HG02571 (cell line): Measurements from ENCODE around the gene MGAT4A.
"Not testable (repeated sequence)": the region's sequence is repeated elsewhere in the genome, so short reads cannot be mapped to it uniquely, and the experiment has no call there.

ENCODE experiments used
- ATAC-seq: cut with Tn5 transposase; IDR thresholded peaks from one replicate; pipeline ENCODE4 v1.9.1; 2021; ENCODE audit warnings: mild to moderate bottlenecking, moderate library complexity; ENCODE audit not compliant: unreplicated experiment

The MGAT4A gene

DNA sequence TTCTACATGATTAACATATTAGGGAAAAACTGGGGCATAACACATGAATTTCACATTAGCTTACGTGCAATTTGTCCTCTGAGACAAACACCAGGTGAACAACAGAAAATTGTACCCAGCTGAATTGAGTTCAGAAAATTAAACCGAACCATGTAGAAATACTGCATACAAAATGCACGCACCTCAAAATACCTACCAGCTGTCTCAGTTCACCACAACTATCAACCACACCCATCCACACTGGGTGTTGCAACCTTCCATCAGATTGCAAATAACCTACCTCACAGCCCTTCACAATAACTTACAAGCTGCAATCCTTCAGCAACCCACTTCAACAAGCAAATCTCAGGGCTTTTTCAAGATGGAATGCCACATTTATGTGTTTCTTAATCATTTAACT lies 66.6 kb downstream of the MGAT4A start:
- ATAC-seq = no peak

DNA sequence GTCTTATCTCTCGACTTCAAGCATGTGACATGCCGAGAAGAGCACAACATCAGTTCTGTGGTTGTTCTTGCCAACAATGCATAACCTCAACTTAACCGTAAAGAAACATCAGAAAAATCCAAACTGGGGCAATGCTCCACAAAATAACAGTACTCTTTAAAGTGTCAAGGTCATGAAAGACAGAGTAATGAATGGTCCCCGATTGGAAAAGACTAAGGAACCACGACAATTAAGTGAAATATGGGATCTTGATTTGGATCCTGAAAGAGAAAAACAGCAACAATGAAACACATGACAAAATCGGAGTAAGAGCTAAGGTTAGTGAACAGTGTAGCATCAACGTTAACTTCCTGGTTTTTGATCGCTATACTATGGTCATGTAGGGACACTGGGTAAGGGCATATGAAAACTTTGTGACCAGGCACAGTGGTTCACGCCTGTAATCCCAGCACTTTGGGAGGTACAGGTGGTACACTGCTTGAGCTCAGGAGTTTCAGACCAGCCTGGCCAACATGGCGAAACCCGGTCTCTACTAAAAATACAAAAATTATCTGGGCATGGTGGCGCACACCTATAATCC lies 67.3 kb downstream of the MGAT4A start:
- ATAC-seq = no peak

DNA sequence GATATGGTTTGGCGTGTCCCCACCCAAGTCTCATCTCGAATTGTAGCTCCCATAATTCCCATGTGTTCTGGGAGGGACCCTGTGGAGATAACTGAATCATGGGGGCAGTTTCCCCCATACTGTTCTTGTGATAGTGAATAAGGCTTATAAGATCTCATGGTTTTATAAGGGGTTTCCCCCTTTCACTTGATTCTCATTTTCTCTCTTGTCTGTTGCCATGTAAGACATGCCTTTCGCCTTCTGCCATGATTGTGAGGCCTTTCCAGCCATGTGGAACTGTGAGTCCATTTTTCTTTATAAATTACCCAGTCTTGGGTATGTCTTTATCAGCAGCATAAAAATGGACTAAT lies 71.5 kb downstream of the MGAT4A start:
- ATAC-seq = not testable (repeated sequence)

DNA sequence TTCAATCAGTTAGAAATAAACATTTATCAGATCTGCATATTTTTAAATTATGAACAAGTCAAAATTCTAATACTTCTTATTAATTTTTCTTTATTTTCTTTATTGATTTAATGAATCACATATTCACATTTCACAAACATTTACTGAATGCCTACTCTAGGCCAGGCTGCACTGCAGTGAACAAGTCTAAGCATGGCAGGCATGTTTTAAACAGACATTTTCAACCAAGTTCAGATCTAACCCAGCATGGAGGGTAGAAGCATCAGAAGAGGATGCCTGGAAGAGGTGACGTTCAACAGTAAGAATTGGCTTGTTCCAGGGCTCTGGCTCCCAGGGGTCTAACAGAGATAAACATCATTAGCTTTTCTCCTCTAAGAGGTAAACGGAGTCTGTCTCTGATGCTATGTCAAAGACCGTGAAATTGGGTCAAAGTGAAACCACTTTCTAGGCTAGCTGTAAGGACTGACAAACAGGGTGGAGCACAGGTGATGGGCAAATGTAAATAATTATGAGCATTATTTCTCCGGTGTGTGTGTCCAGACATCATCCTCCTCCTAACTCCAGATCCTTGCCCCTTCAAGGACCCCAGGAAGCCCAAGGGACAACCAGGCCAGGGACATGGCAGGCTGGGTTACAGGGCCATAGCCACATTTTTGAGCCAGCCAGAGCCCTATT lies 72.0 kb downstream of the MGAT4A start:
- no peak for ATAC-seq

DNA sequence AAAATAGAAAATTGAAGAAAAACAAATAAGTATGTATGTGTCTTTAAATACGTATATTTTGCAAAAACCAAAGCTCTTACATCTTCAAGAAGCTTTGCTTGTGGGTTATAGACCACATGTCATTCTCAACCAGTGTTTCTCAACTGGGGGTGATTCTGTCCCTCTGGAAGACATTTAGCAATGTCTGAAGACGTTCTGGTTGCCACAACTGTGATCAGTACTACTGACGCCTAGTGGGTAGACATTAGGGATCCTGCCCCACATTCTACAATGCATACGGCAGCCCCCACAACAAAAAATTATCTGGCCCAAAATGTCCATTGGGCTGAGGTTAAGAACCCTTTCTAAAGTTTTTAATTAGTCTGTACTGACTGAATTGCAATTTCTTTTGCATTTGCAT lies 74.1 kb downstream of the MGAT4A start:
- no peak for ATAC-seq

DNA sequence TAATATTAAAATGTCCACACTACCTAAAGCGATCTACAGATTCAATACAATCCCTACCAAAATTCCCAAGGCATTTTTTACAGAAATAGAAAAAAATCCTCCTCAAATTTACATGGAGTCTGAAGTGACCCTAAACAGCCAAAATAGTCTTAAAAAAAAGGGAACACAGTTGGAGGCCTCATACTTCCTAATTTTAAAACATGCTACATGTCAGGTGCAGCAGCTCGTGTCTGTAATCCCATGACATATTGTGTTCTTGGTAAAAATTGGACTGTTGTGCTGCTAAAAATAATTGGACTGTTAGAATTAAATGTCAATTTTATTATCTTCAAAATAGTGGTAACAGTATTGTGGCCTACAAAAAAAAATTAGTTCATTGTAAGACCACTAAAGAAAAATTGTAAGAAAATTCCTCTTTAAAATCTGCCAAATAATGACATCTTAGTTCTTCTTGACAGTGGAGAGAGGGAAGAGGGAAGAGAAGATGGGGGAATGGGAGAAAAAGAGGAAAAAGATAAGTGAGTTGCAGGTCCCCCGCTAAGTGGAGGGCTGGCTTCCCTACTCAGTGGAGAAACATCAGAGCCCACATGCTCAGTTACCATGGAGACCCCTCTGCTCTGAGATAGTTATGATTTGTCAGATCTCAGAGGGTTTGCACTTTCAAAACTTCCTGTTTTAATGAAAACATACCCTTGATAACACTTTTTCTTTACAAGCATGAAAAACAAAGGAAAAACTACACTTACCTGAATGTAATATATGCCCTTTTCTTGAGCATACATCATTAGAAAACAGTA lies 76.0 kb downstream of the MGAT4A start:
- ATAC-seq = no peak

DNA sequence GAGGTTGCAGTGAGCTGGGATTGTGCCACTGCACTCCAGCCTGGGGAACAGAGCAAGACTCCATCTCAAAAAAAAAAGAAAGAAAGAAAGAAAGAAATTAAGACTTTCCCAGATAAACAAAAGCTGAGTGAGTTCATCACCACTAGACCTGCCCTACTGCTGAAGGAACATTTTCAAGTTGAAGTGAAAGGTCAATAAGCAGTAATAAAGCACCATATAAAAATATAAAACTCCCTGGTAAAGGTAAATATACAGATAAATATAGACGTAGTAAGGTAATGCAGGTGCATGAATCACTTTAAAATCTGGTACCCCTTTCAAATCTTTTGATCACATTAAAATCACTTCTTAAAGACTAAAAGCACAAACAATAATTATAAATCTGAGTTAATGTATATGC lies 79.9 kb downstream of the MGAT4A start:
- ATAC-seq = no peak

DNA sequence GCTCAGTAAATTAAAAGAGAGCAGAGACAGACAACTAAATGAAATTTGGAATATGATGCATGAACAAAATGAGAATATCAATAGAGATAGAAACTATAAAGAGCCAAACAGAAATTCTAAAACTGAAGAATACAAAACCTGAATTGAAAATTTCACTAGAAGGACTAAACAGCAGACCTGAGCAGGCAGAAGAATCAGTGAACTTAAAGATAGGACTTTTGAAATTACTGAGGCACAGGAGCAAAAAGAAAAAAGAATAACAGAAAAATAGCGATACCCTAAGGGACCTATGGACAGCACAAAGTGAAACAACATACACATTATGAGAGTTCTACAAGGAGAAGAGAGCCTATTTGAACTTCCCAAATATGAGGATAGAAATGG lies 80.9 kb downstream of the MGAT4A start:
- no peak for ATAC-seq

DNA sequence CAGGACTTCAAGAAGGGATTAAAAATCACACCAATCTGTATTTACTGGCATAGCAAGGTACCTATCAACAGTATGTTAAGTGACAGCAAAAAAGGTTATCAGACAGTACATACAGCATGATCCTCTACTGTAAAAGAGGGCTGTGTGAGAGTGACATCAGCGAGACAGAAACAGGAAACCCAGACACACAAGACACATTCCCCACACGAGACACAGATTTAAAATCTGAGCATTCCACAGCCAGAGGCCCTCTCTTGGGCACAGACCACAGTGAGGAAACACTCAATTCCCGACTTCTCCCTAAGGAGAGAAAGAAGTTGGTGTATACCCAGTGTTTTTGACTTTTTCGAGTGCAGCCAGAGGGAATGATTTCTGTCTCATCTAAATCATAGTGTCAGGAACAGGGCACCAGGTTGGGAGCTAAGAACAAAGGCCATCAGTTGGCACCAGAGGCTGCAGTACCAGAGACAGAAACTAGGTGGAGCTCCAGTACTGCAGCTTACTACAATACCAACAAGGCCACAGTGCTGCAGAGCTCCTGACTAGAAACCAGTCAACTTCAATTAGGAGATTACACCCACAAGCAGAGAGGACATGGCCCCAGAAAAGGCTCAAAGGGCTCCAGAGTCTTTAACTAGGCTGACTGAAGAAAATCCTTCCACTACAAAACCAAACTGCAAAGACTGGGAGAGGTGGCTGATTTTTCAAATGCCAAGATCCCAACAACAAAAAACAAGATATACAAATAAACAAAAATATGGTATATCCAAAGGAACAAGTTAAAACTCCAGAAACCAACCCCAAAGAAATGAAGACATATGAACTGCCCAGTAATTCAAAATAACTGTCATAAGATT lies 81.6 kb downstream of the MGAT4A start:
- ATAC-seq = no peak

DNA sequence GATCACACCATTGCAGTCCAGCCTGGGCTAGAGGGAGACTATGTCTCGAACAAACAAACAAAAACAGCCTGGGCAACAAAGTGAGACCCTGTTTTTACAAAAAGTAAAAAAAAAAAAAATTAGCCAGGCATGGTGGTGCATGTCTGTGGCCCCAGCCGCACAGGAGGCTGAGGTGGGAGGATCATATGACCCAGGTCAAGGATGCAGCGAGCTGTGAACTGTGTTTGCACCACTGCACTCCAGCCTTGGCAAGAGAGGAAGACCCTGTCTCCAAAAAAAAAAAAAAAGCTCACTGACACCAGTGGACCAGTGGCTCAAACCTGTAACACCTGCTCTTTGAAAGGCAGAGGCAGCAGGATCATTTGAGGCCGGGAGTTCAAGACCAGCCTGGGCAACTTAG lies 82.5 kb downstream of the MGAT4A start:
- no peak for ATAC-seq

DNA sequence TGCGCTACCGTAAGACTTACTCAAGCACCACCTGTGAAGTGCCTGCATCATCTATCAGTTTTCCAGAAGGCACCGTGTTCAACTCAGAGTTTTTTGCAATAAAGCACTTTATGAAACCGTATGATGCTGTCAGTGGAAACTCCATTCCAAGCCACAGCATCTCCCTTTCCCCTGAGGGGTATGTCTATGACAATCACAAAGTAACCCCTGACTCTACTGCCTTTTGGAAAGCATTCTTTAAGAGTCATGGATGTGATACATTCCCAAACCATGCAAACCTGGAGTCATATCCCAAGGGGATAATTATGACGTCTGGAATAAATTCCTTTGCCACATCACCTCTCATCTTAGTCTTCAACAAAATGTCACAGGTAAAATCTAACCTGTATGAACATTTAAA lies 83.3 kb downstream of the MGAT4A start:
- ATAC-seq = no peak

DNA sequence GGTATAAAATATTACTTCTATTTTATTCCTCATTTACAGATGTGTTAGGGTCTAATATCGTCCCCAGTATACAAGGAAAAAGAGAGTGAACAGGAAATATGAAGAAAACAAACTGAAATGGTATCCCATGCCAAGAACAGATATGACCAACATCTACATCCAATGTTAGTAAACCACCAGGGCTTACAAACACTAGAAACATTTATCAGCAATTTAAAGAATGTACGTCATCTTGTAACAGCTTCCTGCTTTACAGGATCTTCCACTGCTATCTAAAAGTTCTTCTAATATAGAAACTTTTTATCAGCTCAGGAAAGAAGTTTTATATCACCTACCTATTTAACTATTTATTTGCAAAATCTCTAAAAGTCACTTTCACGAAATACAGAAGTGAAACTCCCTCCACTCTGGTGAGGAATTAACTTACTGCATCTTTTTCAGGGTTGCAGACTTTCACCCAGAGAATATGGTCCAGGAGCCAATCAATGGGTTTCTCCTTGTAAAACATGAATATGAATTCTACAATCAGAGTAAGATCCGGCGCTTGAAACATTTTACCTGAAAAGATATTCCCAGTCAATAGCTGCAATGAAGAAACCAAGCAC lies 87.3 kb downstream of the MGAT4A start:
- ATAC-seq = no peak

DNA sequence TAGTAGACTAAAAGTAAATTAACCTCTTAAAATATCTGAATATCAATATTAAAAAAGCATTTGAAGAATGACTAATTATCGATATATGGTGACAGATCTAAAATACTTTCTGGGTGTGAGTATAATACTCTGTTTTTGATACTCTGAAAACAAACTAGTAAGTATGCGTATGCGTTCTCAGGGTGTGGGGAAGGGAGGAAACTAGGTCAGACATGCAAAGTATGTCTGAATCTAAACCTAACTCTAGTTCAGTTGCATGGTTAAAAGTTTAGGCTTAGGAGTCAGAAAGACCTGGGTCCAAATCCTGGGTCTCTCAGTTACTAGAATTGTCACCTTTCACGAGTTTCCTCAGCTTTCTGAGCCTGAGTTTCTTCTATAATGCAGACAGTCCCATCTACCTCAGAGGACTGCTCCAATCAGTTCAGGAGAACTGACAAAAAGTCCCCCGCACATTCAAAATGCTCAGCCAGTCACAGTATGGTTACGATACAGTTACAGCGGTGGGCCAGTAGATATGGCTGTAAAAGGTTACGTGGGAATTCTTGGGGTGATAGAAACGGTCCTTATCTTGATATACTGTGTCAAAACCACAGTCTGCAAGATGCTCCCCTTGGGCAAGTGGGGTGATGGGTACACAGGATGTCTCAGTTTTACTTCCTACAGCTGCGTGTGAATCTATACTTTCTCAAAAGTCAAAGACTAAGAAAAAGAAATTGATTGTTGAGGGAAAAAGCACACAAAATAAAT lies 93.4 kb downstream of the MGAT4A start:
- no peak for ATAC-seq

DNA sequence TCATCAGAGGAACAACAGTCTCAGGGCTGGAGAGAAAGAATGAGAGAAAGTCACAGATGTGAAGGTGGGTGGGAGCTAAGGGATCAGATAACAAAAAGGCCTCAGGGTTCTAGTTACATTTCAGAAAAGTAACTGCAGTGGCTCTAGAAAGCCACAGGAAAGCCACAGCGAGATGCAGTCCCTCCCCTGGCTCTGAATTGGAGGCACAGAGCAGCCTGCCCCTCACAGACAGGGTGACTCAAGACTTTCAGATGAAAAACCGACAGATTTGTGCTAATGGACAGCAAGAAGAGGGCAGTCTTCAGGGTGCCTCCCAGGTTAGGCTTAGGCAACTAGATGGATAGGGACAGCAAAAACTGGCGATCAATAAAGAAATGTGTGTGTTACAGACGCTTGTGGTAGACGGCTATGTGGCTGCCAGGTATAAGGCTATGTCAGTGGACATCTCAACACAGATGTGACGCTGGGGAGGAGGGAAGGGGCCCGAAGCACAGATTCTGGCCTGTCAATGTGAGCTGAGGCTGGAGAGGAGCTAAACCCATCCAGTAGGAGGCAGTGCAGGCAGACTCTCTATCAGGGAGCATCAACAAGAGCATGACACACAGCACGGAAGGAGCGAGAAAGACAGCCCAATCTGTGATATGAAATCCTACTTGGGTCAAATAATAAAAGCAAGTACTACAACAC lies 96.4 kb downstream of the MGAT4A start:
- no peak for ATAC-seq

DNA sequence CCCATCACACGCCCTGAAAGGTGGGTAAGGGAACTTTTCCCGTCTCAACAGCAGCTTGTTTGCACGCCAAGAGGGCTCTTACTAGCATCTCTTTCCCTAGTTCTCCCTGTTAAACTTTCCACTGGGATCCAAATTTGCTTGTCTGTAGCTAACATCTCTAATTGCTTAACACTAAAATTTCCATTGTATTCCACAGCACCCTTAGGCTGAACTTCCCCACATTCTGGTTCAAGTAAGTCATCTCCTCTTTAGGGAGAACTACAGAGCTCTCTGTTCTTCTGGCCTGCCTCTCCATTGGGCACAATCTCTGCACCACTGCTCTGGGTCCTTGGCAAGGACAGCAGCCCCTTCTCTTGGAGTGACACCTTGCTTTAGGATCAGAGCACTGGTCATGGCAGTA lies 98.6 kb downstream of the MGAT4A start:
- no peak for ATAC-seq

DNA sequence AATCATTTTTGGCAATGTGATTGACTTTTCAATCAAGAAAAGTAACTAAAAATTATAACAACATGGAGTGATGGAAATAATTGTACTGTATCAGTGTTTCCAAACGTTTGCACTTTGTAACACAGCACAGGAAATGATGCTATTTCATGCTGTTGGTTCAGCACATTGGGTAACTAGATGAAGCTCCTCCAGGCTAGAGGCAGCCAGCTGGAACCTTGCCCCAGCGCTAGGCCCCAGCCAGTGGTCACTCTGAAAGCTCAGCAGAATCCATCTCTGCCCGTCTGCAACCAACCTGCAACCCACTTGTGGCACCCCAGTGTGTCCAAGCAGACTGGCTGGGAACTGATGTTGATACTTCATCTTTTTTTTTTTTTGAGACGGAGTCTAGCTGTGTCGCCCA lies 107.3 kb downstream of the MGAT4A start:
- no peak for ATAC-seq

DNA sequence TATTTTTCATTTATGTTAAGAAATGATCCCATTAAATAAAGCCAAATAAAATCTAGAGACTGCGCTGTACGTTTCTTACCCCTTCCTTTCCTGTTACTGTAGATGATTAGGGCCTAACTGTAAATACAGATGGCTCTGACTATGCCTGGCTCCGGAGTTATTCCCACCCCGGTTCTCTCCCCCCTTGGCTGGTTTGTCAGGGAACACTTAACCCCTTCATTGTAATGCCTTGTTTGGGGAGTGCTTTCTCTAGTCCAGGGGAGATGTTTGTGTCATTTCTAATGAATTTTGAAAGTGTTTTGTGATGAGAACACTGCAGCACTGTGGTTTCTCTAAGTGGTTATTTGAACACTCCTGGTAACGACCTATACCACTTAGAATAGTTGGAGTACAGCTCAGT lies 113.8 kb downstream of the MGAT4A start:
- no peak for ATAC-seq

DNA sequence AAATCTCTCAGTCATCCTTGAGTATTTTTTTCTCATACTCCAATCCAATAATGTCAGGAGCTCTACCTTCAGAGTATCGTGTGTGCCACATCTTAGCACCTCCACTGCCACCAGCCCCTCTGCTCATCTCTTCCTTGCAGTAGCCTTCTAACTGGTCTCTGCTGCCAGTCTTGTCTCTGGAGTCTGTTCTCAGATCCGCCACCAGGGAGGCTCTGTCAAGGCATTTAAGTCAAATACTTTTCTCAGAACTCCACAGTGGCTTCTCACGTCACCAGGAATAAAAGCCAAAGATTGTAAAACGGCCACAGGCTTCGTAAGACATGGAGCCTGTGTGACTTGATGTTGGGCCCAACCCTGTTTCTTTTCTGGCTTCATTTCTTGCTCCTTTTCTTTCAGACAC lies 115.5 kb downstream of the MGAT4A start:
- ATAC-seq = no peak

DNA sequence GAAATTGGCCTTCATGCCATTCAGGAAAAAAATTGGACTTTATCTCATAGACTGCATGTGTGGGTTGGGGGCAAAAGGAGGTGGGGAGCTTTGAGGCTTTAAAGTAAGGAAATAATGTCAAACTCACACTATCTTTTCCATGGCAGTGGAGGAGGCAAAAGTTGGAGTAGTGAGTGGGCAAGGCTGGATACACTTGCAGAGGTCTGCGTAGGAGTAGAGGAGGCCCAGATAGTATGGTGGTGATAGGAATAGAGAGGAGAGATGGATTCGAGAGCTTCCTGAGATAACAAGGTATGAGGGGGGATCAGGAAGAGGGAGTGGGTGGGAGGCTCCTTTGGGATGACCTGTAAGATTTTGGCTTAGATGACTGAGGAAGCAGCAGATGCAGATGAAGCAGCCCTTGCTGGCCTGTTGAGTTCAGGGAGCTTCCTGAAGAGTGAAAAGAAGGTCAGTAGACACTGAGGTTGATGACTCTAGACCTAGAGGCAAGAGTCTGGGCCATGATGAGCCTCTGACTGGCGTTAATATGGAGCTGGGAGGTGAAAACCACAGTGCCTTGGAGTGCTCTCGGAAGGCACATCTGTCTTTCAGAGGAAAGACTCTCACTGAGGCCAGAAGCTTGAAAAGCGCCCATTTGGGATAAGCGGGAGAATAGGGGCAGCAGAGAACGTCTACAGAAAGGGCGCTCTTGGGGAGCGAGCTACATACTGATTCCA lies 116.8 kb downstream of the MGAT4A start:
- ATAC-seq = no peak
